ENCODE data around the gene MPDZ. TPM values are rescaled to one million over a fixed set of nuclear protein-coding genes. Genes with fewer than 3 reads are reported as not detected.

MPDZ gene
- total RNA-seq, 1 experiment from 2014 or later = 15.3 TPM

DNA sequence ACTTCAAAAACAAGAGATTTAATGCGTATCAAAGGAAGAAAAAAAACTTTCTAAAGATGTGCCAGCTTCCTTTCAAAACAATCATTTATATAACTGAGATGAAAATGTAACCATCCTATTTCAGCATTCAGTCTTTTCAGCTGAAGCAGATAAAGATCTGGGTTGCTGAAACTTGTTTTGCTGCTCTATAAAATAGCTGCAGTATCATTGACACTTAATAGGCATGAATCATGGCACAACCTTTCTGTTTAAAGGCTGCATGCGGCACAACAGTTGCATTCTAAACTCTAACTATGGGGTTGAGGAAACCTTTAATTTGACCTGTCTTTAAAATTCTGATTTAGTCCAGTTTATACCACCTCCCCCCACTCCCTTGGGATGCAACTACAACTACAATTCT is 196.7 kb downstream of the MPDZ start:
- DNase-seq = peak; percentile 1 to 79
- Histone ChIP-seq H3K79me2 (ENCODE audit: low read depth) (no peaks in the 10 kb centered on the region), H3K9me3 (ENCODE audit: insufficient read depth, low read depth) (0 out of 2 replicates have a peak, but pooled peaks cover 4% of the 10 kb centered on the region), H4K20me1 (ENCODE audit: insufficient read depth) (no peaks in the 10 kb centered on the region), H3K4me1 (replicated peaks; ENCODE audit: insufficient read depth) (peaks cover 27% of the 10 kb centered on the region), H2AFZ (no peak overlapping the region), H3K4me3 (no peak overlapping the region), H3K27me3 (ENCODE audit: insufficient read depth, low read depth) (no peaks in the 10 kb centered on the region), H3K27ac (peak overlapping the region; percentile 56), H3K4me2 (peak overlapping the region; percentile 47; the same call in 1 of the 2 replicates), H3K9me2 (ENCODE audit: insufficient read depth) (no peaks in the 10 kb centered on the region), H3K36me3 (ENCODE audit: low read depth) (no peaks in the 10 kb centered on the region), H3F3A (ENCODE audit: insufficient read depth, low read depth) (peaks cover 21% of the 10 kb centered on the region; the same call in 1 of the 2 replicates)
- TF ChIP-seq, protein P1, sequence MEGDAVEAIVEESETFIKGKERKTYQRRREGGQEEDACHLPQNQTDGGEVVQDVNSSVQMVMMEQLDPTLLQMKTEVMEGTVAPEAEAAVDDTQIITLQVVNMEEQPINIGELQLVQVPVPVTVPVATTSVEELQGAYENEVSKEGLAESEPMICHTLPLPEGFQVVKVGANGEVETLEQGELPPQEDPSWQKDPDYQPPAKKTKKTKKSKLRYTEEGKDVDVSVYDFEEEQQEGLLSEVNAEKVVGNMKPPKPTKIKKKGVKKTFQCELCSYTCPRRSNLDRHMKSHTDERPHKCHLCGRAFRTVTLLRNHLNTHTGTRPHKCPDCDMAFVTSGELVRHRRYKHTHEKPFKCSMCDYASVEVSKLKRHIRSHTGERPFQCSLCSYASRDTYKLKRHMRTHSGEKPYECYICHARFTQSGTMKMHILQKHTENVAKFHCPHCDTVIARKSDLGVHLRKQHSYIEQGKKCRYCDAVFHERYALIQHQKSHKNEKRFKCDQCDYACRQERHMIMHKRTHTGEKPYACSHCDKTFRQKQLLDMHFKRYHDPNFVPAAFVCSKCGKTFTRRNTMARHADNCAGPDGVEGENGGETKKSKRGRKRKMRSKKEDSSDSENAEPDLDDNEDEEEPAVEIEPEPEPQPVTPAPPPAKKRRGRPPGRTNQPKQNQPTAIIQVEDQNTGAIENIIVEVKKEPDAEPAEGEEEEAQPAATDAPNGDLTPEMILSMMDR (conservative IDR thresholded peaks at IDR 0.05) = no peak
- TF ChIP-seq EZH2 (IDR thresholded peaks at IDR 0.05; ENCODE audit: low read depth) = no peak
- no TSS peak for BruUV-seq (replicated peaks)
- intact Hi-C loops (cut with micrococcal nuclease; ENCODE audit: unreplicated experiment) = no loop called here
- CTCF ChIA-PET = no interaction called here
- POLR2A ChIA-PET (ENCODE audit: unreplicated experiment) = no interaction called here

DNA sequence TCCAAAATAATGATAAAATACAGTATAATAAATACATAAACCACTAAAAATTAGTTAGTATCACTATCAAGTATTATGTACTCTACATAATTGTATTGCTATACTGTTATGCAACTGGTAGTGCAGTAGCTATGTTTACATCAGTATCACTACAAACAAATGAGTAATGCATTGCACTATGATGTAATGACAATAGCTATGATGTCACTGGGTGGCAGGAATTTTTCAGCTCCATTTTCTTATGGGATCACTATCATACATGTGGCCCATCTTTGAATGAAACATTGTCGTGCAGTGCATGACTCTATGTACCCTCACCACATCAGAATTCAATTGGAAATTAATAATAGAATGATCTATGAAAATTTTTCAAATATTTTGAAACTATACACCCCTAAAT is 201.3 kb downstream of the MPDZ start:
- Histone ChIP-seq H3F3A (ENCODE audit: insufficient read depth, low read depth) (peaks cover 11% of the 10 kb centered on the region; the same call in 1 of the 2 replicates), H3K9me3 (ENCODE audit: insufficient read depth, low read depth) (0 out of 2 replicates have a peak, but pooled peaks cover 4% of the 10 kb centered on the region), H3K79me2 (ENCODE audit: low read depth) (no peaks in the 10 kb centered on the region), H3K4me1 (replicated peaks; ENCODE audit: insufficient read depth) (peaks cover 11% of the 10 kb centered on the region), H3K4me2 (no peak overlapping the region), H3K9me2 (ENCODE audit: insufficient read depth) (no peaks in the 10 kb centered on the region), H4K20me1 (ENCODE audit: insufficient read depth) (no peaks in the 10 kb centered on the region), H2AFZ (no peak overlapping the region), H3K4me3 (no peak overlapping the region), H3K27me3 (ENCODE audit: insufficient read depth, low read depth) (no peaks in the 10 kb centered on the region), H3K27ac (no peak overlapping the region), H3K36me3 (ENCODE audit: low read depth) (no peaks in the 10 kb centered on the region)
- BruUV-seq (replicated peaks) = no TSS peak
- POLR2A ChIA-PET (ENCODE audit: unreplicated experiment) = no interaction called here
- DNase-seq = no peak
- intact Hi-C loops (cut with micrococcal nuclease; ENCODE audit: unreplicated experiment) = no loop called here
- CTCF ChIA-PET = no interaction called here
- TF ChIP-seq, protein P1 (conservative IDR thresholded peaks at IDR 0.05) = no peak
- no peak for TF ChIP-seq EZH2 (IDR thresholded peaks at IDR 0.05; ENCODE audit: low read depth)

DNA sequence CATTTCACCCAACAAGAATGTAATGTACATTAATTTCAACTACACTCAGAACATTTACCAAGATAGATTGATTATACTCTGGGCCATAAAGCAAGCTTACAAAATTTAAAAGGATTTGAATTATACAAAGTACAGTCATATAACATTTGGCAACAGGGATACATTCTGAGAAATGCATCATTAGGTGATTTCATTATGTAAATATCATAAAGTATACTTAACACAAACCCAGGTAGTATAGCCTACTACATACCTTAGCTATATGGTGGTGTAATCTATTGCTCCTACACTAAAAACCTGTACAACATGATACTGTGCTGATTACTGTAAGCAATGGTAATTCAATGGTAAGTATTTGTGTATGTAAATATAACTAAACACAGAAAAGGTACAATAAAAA is 202.9 kb downstream of the MPDZ start:
- Histone ChIP-seq H3K4me3 (no peak overlapping the region), H3K79me2 (ENCODE audit: low read depth) (no peaks in the 10 kb centered on the region), H3K9me3 (ENCODE audit: insufficient read depth, low read depth) (0 out of 2 replicates have a peak, but pooled peaks cover 3% of the 10 kb centered on the region), H2AFZ (no peak overlapping the region), H3K27ac (no peak overlapping the region), H3F3A (ENCODE audit: insufficient read depth, low read depth) (no peaks in the 10 kb centered on the region), H3K27me3 (ENCODE audit: insufficient read depth, low read depth) (no peaks in the 10 kb centered on the region), H3K4me1 (replicated peaks; ENCODE audit: insufficient read depth) (no peaks in the 10 kb centered on the region), H3K4me2 (no peak overlapping the region), H3K36me3 (ENCODE audit: low read depth) (no peaks in the 10 kb centered on the region), H4K20me1 (ENCODE audit: insufficient read depth) (no peaks in the 10 kb centered on the region), H3K9me2 (ENCODE audit: insufficient read depth) (no peaks in the 10 kb centered on the region)
- DNase-seq = no peak
- ChIA-PET POLR2A (ENCODE audit: unreplicated experiment) (no interaction called here), CTCF (no interaction called here)
- no TSS peak for BruUV-seq (replicated peaks)
- intact Hi-C loops (cut with micrococcal nuclease; ENCODE audit: unreplicated experiment) = no loop called here
- TF ChIP-seq, protein P1 (conservative IDR thresholded peaks at IDR 0.05) = no peak
- TF ChIP-seq EZH2 (IDR thresholded peaks at IDR 0.05; ENCODE audit: low read depth) = no peak
